GM13976 (cell line): Measurements from ENCODE around the gene C9orf72.

Experiments
- DNase-seq: peaks from one replicate; pipeline ENCODE4 v3.0.0; 2012; ENCODE audit warnings: low spot score
- CTCF ChIP-seq: IDR thresholded peaks from 2 replicates; pipeline ENCODE4 v1.5.1; 2012; ENCODE audit warnings: borderline replicate concordance, mild to moderate bottlenecking; ENCODE audit not compliant: insufficient read depth; ENCODE audit errors: extremely low read depth, missing control alignments, control extremely low read depth
- in situ Hi-C: fragments of 300-500 bp; cut with MboI; formaldehyde crosslinking; loops from one replicate; pipeline ENCODE4 v1.12.0; 2022; ENCODE audit warnings: low sequenced_read_pairs, mixed read lengths, inconsistent platforms; ENCODE audit not compliant: unreplicated experiment

C9orf72 gene

DNA sequence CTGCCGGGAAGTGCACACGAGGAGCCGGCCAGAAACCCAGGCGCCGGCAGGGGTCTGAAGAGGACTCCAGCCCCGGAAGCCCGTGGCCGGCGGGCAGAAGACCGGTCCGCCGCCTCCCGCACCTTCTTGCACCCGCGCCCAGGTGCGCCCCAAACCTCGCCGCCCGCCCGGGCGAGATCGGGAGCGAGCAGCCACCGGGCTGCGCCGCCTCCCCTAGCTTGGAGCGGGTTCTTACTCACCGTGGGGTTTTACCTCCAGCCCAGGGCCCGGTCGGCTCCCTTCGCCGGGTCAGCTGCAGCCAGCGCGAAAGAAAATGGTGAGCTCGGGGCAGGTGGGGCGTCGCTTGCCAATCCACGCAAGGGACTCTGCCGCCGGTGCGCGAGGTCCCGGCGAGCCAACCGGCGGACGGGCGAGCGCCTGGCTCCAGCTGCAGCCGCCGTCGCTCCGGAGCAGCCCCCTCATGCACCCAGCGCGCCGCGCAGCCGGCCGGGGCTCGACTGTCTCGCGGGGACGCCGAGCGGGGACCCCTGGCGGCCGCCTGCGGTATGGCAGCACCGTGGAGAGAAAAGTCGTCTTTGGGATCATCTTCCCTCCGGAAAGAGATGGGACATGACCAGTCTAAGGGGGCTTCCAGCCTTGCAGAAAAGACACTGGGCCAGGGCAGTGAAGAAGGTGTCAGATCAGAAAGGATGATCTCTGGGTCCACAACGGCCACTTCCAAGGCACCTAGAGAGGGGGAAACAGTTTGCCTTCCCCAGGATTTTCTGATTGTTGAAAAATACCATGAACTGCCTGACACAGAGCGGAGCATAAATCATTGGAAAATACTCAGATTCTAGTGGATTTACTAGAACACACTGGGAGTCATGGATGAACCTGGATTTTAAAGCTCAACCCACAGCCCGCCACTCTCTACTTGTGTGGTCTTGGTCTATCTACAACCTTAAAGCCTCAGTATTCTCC, 43.7 kb downstream of the C9orf72 start, which contains the start of gene MOB3B:
Gene MOB3B (minus strand): TSS at position 499 of the 963 bp plus-strand sequence. CDS start 74,264 bp downstream, outside the sequence.
- peak; percentile 85 for DNase-seq
- TF ChIP-seq CTCF = peak; percentile 84
- in situ Hi-C loops = loop anchor here (5.0 kb wide), 1 partner anchor 182 kb away; no protein-coding TSS in a partner anchor

GRCh38 chr9:27528886-27529315, 44.4 kb downstream of the C9orf72 start:
- in situ Hi-C loops = loop anchor here (5.0 kb wide), 1 partner anchor 182 kb away; no protein-coding TSS in a partner anchor
- no peak for TF ChIP-seq CTCF
- DNase-seq = peak; percentile 77

- TF ChIP-seq CTCF = no peak
- DNase-seq = peak; percentile 54
- in situ Hi-C loops = loop anchor here (5.0 kb wide), 1 partner anchor 181 kb away; no protein-coding TSS in a partner anchor
Observed at GRCh38 chr9:27528076-27528885, 45.0 kb downstream of the C9orf72 start.

GRCh38 chr9:27527702-27528075, 45.6 kb downstream of the C9orf72 start:
- in situ Hi-C loops = loop anchor here (5.0 kb wide), 1 partner anchor 180 kb away; no protein-coding TSS in a partner anchor
- no peak for TF ChIP-seq CTCF

DNA sequence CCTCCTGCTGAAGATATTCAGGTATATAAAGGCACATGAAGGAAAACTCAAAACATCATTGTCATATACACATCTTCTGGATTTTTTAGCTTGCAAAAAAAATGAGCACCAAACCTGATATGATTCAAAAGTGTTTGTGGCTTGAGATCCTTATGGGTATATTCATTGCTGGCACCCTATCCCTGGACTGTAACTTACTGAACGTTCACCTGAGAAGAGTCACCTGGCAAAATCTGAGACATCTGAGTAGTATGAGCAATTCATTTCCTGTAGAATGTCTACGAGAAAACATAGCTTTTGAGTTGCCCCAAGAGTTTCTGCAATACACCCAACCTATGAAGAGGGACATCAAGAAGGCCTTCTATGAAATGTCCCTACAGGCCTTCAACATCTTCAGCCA, 49.0 kb downstream of the C9orf72 start, which contains the start of gene IFNK:
Gene IFNK (plus strand): TSS at position 55 of the 400 bp plus-strand sequence. CDS start 47 bp downstream, at position 102.
- no peak for DNase-seq
- in situ Hi-C loops = no loop called here
- no peak for TF ChIP-seq CTCF

More at GRCh38 chr9:27527702-27528075, 45.6 kb downstream of the C9orf72 start:
- DNase-seq = no peak

GRCh38 chr9:27523141-27523540, 50.1 kb downstream of the C9orf72 start:
- no peak for TF ChIP-seq CTCF
- in situ Hi-C loops = no loop called here
- DNase-seq = no peak
